ENCODE data around the gene OR52E1.

DNA sequence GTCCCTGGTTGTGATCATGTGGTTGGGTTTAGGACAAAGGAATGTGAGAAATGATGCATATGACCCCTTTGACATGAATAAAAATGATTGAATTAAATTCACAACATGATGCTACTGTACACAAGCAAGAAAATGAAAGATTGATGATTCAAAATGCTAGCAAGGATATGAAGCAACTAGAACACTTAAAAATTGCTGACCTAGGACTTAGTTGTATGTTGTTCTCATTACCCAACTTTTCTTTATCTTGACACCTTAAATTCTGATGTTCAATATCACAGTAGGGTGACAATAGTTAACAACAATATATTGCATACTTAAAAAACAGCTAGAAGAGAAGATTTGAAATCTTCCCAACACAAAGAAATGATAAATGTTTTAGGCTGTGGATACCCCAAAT, 48.2 kb downstream of the OR52E1 start:
- TF ChIP-seq, protein P1, sequence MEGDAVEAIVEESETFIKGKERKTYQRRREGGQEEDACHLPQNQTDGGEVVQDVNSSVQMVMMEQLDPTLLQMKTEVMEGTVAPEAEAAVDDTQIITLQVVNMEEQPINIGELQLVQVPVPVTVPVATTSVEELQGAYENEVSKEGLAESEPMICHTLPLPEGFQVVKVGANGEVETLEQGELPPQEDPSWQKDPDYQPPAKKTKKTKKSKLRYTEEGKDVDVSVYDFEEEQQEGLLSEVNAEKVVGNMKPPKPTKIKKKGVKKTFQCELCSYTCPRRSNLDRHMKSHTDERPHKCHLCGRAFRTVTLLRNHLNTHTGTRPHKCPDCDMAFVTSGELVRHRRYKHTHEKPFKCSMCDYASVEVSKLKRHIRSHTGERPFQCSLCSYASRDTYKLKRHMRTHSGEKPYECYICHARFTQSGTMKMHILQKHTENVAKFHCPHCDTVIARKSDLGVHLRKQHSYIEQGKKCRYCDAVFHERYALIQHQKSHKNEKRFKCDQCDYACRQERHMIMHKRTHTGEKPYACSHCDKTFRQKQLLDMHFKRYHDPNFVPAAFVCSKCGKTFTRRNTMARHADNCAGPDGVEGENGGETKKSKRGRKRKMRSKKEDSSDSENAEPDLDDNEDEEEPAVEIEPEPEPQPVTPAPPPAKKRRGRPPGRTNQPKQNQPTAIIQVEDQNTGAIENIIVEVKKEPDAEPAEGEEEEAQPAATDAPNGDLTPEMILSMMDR (IDR thresholded peaks at IDR 0.05), result no peak
- TF ChIP-seq POLR2A (IDR thresholded peaks at IDR 0.05) (no peak), POLR2AphosphoS5 (IDR thresholded peaks at IDR 0.05) (no peak), EP300 (IDR thresholded peaks at IDR 0.05; ENCODE audit: low read depth) (no peak)

All from transverse colon (tissue), 4 donors.